ENCODE results near the gene DEGS1.

Gene DEGS1

DNA sequence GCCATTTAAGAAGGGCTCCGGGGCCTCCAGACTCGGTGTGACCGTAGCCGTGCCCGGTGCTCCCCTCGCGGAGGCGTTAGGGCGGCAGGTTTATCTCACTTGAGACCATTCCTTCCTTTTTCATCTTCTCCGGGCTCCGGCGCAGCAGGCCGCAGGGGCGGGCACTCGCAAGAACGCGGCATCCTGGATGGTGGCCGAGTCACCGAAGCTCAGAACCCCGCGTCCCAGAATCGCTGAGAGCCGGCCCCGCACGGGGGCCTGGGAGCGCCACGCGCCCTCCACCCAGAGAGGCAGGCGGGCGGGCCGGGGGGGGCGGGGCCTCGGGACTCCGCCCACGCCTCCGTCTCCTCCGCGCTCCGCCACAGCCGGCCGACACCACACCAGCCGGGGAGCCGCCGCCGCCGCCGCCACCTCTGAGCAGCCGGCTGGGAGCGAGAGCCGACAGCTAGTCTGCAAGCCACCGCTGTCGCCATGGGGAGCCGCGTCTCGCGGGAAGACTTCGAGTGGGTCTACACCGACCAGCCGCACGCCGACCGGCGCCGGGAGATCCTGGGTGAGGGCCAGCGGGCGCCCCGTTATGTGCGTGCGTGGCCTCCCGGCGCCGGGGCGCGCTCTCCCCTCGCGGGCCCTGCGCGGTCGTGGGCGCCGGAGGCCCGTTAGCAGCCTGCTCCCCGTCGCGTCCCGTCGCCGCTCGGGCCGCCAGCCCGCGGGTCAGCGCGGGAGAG, at the start of gene DEGS1:
Gene DEGS1 (plus strand): TSS at position 375 of the 725 bp plus-strand sequence. CDS start 97 bp downstream, at position 472.
- peak; percentile 81 for DNase-seq

DNA sequence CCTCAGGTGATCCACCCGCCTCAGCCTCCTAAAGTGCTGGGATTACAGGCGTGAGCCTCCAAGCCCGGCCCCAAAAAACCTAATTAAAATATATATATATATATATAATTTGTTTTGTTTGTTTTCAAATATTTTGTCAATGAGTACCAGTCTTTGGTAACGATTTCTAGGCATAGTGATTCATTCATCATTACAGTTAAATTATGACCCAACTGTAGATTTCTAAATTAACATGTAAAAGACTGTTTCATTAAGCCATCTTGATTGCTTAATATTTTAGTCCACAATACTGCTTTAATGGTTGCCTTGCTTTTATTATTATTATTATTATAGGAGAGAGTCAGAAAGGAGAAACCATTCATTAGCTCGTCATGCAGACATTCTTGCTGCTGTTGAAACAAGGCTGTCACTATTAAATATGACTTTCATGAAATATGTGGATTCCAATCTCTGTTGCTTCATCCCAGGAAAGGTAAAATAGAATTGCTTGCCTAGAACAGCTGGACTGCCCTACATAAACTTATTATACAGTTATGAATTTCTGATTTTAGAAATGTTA, 49.2 kb upstream of the DEGS1 start:
- DNase-seq = no peak

DNA sequence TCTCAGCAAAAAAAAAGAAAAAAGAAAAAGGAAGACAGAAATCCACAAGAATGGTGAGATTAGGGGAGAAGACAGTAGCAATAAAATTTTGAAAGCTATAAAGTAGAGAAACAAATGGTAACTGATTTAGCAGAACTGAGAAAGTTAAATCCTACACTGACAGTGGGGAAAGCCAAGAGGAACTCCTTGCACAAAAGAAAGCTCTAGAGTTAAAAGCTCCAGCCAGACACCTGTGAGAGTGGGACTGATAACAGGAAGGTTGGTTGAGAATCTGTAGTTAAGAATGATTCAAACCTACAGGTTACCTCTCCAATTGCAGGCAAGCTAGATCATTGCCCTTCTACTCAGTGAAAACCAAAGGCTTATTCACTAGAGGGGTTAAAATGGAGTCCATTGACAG, 45.5 kb upstream of the DEGS1 start:
- no peak for DNase-seq

DNA sequence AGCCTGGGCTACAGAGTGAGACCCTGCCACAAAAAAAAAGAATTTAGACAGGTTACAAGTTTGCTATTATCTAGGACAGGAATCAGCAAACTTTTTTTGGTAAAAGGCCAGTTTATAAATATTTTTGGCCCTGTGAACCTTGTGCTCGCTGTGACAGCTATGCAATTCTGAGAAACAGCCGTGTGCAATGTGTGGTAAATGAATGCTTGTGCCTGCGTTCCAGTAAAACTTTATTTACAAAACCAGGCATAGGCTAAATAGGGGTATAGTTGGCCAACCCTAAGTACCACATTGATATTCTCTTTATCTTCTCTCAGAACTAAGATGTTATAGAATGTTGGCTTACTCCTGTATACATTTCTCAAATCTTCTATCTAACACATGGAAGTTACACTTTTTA, 44.8 kb upstream of the DEGS1 start:
- DNase-seq = no peak

DNA sequence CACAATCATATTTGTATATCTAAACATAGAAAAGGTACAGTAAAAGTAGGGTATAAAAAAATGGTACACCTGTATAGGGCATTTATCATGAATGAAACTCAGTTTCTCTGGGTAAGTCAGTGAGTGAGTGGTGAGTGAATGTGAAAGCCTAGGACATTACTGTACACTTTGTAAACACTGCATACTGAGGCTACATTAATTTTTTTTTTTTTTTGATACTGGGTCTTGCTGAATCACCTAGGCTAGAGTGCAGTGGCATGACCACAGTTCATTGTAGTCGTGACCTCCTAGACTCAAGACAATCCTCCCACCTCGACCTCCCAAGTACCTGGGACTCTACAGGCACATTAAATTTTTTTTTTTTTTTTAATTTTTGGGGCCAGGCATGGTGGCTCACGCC, 41.3 kb upstream of the DEGS1 start:
- DNase-seq = no peak

DNA sequence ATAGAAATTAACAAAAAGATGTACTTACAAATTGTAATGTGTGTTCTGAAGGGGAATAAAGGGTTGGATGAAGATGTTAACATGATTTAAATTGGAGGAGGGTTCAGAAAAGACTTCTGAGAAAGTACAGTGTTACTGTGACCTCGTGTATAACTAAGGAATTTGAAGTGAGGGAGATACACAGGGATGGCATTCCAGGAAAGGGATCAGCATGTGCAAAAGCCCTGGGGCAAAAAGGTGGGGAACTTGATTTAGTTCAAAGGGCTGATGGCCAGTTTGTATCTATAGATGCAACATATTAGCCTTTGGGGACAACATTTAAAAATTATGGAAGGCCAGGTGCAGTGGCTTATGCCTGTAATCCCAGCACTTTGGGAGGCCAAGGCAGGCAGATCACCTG, 33.3 kb upstream of the DEGS1 start:
- DNase-seq = no peak

DNA sequence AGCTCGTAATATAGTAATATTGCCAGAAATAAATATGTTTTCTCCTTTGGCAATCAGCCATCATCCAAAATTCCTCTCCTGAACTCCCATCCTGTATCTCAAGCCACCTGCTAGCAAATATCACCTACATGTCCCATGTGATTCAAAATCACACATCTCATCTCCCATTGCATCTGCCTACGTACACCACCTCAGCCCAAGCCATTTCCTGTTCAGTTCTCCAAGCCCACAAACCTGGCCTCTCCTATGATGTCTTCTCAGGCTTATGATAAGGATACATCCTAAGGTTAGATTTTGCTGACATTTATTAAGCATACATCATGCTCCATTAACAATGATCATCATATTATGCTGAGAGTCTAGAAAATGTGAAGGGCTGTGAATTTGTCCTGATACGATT, 31.9 kb upstream of the DEGS1 start:
- no peak for DNase-seq

DNA sequence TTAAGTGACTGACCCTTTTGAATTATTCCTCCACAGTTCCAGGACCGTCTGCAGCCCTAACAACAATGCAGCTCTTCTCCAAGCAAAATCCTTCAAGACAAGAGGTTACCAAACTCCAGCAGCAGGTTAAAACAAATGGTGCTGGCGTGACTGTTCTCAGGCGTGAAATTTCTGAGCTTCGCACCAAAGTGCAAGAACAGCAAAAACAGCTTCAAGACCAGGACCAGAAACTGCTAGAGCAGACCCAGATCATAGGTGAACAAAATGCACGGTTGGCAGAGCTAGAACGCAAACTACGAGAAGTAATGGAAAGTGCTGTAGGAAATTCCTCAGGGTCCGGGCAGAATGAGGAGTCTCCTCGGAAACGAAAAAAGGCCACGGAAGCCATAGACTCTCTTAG, 25.7 kb upstream of the DEGS1 start:
- no peak for DNase-seq

DNA sequence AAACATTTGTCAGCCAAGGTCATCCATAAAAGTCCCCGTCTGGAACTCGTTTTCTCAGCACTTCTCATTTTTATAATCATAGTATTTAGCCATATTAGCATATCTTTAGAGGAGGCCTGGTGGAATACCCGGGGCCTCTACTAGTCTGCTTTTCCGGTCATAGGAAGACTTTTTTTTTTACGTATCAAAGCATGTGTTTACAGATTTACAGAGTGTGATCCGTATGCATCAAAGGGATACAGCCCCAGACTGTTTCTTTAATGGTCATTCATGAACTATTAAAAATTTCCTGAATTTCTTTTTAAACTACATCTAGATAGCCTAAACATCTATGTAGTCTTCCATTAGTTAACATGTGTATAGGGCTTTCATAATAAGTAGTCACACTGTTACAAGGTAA, 23.5 kb upstream of the DEGS1 start:
- DNase-seq = no peak

DNA sequence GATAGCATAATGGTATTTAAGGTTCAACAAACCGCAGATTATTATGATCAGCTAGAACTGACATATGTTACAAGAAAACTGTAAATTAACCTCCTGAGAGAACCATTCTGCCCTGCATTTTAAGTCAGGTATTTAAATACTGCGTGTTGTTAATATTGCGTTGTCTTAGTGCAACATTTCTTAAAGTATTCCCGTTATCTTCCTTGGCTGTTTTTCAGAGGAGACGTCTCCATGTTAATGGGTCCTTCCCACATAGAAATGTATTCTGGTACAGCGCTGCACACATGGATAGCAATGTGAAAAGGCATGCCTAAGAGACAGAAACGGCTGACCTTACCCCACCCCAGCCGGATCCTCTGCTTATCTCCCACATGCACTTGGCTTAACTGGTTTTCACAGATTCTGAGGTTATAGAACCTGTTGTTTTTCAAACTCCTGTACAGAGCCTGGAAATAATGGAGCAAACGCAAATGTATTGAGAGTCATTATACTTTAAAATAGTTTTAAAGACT, 22.8 kb upstream of the DEGS1 start:
- DNase-seq = no peak

DNA sequence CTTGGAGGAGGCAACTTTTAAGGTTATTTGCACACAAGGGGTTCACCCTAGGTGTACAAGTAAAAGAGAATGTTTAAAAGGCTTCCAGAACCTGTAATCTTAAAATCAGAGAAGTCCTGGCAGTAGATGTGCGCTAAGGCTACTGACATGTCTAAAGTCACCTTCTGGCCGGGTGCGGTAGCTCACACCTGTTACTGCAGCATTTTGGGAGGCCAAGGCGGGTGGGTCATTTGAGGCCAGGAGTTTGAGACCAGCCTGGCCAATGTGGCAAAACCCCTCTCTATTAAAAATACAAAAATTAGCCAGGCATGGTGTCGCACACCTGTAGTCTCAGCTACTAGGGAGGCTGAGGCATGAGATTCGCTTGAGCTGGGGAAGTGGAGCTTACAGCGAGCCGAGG, 20.3 kb upstream of the DEGS1 start:
- no peak for DNase-seq

DNA sequence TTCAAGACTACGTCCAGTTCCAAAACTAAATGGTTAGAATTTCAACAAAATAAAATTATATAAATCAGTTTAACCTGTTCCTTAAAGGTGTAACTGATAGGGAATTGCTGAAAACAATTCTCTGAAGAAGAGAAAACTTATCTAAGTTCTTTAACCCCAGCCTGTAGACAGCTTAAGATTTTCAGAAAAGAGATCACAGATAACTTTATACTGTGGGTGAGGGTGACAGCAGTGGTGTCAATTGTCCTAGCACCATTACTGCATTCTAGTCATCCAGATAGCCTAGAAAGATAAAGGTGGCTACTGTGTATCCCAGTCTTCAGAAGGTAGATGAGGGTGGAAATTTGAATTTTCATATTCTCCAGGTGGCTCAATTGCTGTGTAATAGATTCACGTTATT, 19.7 kb upstream of the DEGS1 start:
- DNase-seq = no peak

DNA sequence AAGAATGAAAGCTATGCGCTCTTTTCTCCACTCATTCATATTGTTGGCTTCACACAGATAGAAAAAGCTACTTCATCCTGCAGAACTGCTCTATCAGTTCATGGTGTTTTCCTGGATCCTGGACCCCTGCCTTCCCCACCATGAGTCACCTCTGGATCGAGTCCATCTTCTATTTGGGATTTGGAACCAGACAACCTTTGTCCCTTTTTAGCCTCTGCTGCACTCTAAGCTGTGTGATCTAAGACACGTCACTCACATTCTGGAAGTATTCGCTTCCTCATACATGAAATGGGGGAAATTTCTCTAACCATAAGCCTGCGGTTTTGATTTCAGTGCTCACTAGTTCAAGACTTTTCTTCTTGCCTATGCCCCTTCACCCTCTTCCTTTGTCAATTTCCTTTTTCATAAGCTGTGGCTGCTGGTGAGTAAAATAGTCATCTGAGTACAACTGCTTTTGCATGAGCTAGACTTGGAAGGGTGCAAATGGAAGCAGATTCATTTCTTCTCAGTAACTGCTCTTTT, 14.1 kb upstream of the DEGS1 start:
- no peak for DNase-seq

DNA sequence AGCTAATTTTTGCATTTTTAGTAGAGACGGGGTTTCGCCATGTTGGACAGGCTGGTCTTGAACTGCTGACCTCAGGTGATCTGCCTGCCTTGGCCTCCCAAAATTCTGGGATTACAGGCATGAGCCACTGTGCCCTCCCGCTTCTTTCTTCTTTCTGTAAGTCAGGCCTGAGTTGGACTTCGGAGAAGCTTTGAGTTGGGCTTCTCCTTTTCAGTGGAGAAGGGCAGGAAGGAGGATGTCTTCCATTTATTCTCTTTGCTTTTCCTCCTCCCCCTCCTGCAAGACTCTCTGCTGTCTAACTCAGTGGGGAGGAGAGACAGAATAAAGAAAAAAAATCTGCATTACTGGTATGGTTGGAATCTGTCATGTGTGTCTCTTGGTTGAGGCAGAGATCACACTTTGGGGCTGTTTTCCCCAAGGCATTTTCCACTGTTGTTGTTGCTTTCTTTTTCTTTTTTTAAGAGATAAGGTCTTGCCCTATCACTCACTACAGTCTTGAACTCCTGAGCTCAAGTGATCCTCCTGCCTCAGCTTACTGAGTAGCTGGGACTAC, 13.2 kb upstream of the DEGS1 start:
- no peak for DNase-seq

DNA sequence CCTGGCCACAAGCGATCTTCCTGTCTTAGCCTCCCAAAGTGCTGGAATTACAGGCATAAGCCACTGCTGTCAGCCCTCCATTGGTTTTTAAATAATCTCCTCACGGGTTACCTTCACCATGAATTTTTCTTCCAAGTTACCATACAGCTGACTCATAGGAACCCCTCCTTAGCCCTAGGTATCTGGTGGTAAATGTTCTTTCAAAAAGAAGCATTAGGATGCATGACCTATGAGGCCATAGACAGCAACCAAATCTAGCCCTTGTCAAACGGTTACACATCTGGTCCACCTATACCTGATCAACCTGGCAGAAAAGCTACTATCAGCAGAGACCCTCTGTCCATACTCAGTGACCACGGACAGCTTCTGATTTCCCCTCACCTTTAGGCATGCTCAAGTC, 12.7 kb upstream of the DEGS1 start:
- DNase-seq = no peak

DNA sequence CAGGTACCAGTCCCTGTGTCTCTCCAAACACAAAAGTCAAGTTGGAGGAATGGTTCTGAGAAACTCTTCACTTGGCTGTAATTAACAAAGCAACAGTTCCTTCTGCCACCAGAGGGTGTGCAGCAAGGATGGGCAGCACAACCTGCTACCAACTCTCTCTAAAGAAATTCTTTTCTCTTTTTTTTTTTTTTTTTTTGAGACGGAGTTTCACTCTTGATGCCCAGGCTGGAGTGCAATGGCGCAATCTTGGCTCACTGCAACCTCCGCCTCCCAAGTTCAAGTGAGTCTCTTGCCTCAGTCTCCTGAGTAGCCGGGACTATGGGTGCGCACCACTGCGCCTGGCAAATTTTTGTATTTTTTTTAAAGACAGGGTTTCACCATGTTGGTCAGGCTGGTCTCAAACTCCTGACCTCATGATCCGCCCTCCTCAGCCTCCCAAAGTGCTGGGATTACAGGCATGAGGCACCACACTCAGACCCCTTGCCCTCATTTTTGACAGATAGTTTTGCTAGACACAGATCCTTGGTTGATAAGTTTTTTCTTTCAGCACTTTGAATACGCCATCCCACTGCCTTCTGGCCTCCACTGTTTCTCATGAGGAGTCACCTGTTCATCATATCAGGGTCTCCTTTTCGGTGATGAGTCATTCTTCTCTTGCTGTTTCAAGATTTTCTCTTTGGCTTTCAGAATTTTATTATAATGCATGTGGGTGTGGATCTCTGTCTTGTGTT, 12.1 kb upstream of the DEGS1 start:
- DNase-seq = no peak

DNA sequence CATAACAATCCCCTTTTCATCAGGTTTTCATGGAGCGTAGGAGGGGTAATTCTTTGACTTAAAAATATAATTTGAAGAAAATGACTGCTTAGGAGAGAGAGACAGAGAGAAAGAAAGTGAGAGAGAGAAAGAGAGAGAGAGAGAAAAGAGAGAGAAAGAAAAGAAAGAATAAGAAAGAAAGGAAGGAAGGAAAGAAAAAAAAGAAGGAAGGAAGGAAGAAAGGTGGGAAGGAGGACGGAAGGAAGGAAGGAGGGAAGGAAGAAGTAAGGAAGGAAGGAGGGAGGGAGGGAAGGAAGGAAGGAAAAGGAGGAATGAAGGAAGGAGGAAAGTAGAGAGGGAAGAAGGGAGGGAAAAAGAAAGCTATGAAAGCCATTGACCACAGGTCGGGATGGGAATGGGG, 10.8 kb upstream of the DEGS1 start:
- no peak for DNase-seq

DNA sequence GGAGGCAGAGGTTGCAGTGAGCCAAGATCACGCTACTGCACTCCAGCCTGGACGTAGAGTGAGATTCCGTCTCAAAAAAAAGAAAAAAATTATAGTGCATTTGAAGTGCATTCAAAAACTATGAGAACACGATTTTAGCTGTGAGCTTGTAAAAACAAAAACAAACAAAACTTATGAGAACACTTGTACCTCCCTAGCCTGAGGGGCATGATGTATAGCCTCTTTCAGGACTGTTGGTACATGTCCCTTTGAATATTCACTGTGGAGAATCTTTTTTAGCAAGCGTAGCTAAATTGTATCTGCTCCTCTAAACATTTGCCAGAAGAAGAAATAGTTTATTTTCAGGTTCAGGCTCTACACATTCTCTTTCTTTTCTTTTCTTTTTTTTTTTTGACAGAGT, 9.5 kb upstream of the DEGS1 start:
- no peak for DNase-seq

DNA sequence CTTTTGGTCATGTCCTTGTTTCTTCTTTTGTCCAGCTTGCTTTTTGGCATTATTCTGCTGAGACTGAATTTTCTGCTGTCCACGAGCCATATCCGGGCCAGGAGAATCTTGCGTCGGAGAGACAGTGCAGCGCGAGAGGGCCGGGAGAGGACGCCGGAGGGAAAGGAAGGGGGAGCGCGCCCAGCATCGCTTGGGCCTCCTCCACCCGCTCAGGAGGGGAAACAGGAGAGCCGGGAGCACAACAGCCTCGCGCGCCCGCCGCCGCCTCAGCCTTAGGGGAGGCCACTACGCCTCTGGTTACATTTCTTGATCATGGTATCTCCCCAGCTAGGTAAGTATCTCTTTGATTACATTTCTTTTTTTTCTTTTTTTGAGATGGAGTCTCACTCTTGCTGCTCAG, 7.4 kb upstream of the DEGS1 start:
- no peak for DNase-seq

DNA sequence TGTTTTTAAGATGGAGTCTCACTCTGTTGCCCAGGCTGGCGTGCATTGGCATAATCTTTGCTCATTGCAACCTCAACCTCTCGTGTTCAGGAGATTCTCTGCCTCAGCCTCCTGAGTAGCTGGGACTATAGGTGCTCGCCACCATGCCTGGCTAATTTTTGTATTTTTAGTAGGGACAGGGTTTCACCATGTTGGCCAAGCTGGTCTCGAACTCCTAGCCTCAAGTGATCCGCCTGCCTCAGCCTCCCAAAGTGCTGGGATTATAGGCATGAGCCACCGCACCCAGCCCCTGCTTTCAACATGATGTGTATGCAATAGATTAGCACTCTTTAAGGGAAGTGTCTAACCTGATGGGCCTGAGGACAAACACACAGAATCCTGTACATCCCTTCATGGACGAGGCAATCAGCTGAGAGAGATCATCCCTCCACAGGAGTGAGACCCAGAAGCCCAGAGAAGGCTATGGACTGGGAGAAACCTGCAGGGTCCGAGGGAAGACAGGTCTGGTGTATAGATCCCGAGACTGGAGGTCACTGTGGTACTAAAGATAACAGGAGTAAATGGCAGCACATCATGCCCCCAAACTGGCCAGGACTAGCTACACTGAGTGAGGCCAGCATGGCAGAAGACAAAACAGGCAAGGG, 5.6 kb upstream of the DEGS1 start:
- no peak for DNase-seq

DNA sequence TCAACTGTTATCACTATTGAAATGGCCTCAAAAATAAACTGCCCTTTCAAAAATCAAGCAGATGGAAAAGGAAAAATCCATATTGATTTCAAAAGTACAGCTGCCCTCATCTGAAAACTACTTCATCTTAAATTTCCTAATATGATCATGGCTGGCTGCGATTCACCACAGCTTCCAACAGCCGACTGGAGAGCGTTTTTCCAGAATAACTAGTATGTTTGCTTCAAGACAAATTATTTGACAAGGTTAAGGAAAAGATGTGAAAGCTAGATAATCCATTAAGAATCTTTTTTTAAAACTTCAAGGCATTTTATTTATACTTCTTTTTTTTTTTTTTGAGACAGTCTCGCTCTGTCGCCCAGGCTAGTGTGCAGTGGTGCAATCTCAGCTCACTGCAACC, 4.1 kb upstream of the DEGS1 start:
- DNase-seq = no peak

DNA sequence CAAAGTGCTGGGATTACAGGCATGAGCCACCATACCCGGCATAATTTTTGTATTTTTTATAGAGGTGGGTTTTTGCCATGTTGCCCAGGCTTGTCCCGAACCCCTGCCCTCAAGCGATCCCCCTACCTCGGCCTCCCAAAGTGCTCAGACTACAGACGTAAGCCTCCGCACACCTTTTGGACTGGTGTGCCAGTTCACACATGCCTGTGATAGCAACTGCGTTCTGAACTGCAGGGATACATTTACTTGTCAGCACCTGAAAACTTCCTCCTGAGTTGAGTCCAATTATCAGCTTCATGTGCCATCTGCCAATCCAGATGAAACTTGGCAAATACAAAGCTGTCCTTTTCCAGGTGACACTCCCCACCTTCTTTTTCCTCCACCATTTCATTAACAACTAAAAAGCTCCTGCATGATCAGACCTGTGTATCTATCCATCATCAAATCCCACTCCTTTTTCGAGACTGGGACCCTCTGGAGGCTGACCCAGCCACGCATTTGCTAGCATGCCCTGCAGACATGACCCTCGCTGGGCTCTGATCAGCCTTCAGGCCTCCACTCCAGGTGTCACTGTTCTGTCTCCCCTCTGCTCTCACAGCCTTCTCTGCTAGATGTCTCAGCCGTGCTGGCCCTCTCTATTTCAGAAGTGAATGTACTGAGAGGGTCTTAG, 2.1 kb upstream of the DEGS1 start:
- no peak for DNase-seq

DNA sequence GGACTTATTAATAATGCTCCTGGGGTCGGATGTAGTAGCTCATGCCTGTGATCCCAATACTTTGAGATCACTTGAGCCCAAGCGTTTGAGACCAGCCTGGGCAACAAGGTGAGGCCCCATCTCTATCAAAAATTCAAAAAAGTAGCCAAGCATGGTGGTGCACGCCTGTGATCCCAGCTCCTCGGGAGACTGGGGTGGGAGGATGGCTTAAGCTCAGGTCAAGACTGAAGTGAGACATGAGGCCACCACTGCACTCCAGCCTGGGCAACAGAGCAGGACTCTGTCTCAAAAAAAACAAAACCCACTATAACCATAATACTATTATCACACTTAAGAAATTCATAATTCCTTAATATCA, 1.6 kb upstream of the DEGS1 start:
- no peak for DNase-seq
